ENCODE measurements around the gene KCNK7. TPM values are rescaled to one million over a fixed set of nuclear protein-coding genes. Genes with fewer than 3 reads are reported as not detected.

The KCNK7 gene
- total RNA-seq, 1 donor = 0.09 TPM

DNA sequence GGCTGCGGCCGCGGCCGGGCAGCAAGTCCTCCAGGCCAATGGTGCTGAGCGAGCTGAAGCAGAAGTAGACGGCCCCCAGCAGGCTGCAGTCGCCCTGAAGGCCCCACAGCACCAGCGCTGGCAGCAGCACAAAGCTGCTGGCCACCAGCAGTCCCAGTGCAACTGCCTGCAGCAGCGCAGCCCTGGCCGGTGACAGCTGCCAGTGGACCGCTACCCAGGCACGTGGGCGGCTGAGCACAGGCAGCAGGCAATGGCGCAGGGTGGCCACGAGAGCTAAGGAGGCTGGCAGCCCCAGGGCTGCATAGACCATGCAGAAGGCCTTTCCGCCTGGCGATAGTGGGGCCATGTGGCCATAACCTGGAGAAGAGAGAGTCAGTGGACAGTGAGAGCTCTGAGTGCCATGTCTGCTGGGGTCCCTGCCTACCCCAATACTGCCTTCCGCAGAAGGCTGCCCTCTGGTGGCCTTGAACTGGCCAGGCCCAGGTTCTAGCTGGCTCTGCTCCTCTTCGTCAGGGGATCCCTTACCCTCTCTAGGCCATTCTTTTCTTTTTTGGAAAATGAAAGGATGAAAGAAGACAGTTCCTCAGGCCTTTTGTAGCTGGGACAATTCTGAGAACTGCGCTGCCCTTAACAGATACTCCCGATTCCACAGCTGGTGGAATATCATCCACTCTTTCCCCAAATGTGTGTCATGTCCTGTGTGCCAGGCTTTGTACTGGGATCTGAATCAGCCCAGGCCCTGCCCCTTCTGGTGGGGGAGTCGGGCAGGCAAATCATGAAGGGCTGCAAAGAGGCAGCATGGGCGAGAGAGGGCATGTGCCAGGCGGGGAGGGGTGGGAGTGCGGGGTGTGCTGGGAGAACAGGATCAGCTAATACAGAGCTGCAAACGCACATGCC, 1.8 kb downstream of the KCNK7 start:
- no peak for DNase-seq (ENCODE audit: low read depth)
- no peak overlapping the region for H3K4me3 ChIP-seq (ENCODE audit: low read depth, low read length)
- TF ChIP-seq, protein P1, sequence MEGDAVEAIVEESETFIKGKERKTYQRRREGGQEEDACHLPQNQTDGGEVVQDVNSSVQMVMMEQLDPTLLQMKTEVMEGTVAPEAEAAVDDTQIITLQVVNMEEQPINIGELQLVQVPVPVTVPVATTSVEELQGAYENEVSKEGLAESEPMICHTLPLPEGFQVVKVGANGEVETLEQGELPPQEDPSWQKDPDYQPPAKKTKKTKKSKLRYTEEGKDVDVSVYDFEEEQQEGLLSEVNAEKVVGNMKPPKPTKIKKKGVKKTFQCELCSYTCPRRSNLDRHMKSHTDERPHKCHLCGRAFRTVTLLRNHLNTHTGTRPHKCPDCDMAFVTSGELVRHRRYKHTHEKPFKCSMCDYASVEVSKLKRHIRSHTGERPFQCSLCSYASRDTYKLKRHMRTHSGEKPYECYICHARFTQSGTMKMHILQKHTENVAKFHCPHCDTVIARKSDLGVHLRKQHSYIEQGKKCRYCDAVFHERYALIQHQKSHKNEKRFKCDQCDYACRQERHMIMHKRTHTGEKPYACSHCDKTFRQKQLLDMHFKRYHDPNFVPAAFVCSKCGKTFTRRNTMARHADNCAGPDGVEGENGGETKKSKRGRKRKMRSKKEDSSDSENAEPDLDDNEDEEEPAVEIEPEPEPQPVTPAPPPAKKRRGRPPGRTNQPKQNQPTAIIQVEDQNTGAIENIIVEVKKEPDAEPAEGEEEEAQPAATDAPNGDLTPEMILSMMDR (IDR thresholded peaks at IDR 0.05; ENCODE audit: insufficient read depth, low read length) = peak; percentile 73

DNA sequence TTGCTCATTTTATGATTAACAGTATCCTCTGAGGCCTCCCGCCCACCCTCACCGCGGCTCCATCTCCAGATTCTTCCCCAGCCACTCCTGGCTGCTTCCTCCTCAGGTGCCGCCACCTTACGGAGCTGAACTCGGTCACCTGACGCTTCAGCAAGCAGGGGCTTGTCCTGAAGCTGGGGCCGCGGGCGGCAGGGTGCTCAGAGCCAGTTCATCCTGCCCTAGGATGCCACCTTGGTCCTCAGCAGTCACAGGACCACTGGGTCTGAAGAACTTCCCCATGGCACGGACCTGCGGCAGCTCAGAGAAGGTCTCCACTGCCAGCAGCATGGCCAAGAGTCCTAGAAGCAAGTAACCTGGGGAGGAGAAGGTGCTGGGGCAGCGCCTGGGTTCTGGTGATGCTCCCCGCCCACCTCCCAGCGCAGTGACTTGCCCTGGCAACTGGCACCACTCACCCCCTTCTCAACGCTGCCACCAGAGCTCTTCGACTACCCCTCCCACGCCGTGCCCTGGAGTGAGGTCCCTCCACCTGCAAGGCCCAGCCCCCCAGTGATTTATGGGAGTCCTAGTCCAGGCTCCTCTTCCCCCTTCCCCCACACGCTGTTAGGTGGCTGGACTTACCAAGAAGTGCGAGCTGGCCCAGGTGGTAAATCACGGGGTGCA, 2.6 kb downstream of the KCNK7 start:
- DNase-seq (ENCODE audit: low read depth) = no peak
- H3K4me3 ChIP-seq (ENCODE audit: low read depth, low read length) = no peak overlapping the region
- TF ChIP-seq, protein P1 (IDR thresholded peaks at IDR 0.05; ENCODE audit: insufficient read depth, low read length) = no peak

DNA sequence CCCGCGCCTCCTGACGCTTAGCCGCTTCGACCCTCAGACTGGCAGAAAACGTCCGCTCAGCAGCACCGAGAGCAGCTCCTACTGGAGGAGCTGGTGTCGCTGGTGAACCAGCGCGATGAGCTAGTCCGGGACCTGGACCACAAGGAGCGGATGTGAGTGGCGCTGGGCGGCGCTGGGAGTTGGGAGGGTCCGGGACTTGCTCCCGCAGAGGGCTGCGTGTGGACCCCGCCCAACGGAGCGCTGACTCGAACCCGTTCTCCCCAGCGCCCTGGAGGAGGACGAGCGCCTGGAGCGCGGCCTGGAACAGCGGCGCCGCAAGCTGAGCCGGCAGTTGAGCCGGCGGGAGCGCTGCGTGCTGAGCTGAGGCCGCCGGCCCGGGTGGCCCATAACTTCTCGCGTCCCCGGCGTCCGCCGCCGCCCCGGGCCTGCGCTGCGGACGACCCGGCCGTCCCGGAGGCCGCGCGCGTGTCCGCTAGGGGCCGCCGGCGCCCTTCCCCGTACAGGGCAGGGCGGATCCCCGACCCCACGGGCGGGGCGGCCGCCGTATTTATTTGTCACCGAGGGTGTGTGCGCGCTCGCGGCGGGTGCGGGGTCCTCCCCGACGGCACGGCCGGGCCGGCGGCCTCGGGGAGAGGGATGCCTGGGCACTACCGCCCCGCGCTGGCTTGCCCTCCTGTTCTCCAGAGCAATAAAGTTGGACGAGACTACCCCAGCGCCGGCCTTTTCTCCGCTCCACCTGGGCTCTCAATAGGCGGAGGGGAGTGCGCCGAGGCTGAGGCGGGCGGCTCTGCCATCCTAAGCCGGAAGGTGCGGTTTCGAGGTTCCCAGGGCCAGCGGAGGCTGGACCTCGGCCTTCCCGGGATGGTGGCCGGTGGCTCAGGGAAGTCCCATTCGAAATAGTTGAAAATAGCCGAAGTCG, 3.4 kb downstream of the KCNK7 start:
- no peak for DNase-seq (ENCODE audit: low read depth)
- no peak overlapping the region for H3K4me3 ChIP-seq (ENCODE audit: low read depth, low read length)
- TF ChIP-seq, protein P1 (IDR thresholded peaks at IDR 0.05; ENCODE audit: insufficient read depth, low read length) = no peak

DNA sequence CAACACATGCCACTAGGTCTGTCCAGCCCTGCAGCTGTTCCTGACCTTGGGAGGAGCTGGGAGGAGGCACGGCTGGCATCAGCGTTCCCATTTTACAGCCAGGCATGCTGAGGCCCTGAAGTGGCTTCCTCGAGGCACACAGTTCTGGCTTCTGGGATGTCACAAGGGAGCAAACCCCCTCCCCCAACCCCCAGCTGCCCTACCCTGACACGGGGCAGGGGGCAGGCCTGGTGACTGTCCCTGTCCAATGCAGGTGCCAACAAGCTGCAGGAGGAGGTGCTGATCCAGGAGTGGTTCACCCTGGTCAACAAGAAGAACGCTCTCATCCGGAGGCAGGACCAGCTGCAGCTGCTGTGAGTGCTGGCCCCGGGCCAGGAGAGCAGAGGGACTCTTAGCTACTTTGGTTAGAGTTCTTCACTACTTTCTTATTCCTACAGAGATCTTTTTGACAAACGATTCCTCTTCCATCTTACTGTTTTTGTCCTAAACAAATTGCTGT, 5.3 kb downstream of the KCNK7 start:
- TF ChIP-seq, protein P1 (IDR thresholded peaks at IDR 0.05; ENCODE audit: insufficient read depth, low read length) = no peak
- DNase-seq (ENCODE audit: low read depth) = no peak
- H3K4me3 ChIP-seq (ENCODE audit: low read depth, low read length) = no peak overlapping the region

DNA sequence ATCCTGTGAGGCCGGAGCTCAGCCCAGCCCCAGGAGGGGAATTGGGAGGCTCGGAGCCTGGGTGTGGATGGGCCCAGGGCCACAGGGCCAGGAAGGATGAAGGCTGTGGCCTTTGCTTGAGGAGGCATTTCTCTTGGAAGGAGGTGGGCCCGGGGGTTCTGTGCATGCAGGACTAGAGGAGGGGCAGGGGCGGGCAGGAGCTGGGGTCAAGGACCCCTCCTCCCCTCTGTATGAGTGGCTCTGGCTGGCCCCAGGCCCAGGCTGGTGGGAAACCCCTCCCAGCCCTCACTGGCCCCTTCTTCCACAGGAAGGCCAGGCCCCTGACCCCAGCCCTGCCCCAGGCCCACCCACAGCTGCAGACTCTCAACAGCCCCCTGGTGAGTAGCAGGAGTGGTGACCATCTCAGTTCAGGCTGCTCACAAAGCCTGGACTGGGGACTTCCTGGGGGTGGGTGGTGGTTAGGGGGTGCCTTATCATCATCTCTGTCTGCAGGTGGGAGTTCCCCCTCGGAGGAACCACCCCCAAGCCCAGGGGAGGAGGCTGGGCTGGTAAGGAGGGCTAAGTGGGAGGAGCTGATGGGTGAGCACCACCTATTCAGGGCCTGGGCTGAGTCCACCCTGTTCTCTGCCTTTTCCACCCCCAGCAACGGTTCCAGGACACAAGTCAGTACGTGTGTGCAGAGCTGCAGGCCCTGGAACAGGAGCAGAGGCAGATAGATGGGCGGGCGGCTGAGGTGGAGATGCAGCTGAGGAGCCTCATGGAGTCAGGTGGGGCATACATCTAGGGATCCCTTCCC, 6.0 kb downstream of the KCNK7 start:
- TF ChIP-seq, protein P1 (IDR thresholded peaks at IDR 0.05; ENCODE audit: insufficient read depth, low read length) = no peak
- no peak for DNase-seq (ENCODE audit: low read depth)
- H3K4me3 ChIP-seq (ENCODE audit: low read depth, low read length) = no peak overlapping the region
